GM19455 (cell line): Measurements from ENCODE around the gene SPATA1.
"Not testable (repeated sequence)": the region's sequence is repeated elsewhere in the genome, so short reads cannot be mapped to it uniquely, and the experiment has no call there.

ENCODE experiments used
- ATAC-seq: cut with Tn5 transposase; IDR thresholded peaks from one replicate; pipeline ENCODE4 v1.9.1; 2021; ENCODE audit not compliant: unreplicated experiment

SPATA1 gene

GRCh38 chr1:84507887-84508286 is 1.7 kb downstream of the SPATA1 start:
- ATAC-seq = not testable (repeated sequence)

GRCh38 chr1:84508510-84508909 is 2.3 kb downstream of the SPATA1 start:
- ATAC-seq = no peak

- ATAC-seq = no peak
Measured at GRCh38 chr1:84509029-84509428, 2.8 kb downstream of the SPATA1 start.

- ATAC-seq = no peak
Measured at GRCh38 chr1:84510165-84510564, 4.0 kb downstream of the SPATA1 start.

- ATAC-seq = no peak
Measured at GRCh38 chr1:84510668-84511067, 4.5 kb downstream of the SPATA1 start.

- ATAC-seq = no peak
Measured at GRCh38 chr1:84524590-84524989, 18.4 kb downstream of the SPATA1 start.

- ATAC-seq = no peak
Measured at GRCh38 chr1:84525779-84526178, 19.6 kb downstream of the SPATA1 start.

- ATAC-seq = no peak
Measured at GRCh38 chr1:84538599-84538998, 32.4 kb downstream of the SPATA1 start.

GRCh38 chr1:84539972-84540371 is 33.8 kb downstream of the SPATA1 start:
- no peak for ATAC-seq

- no peak for ATAC-seq
Measured at GRCh38 chr1:84540759-84541158, 34.6 kb downstream of the SPATA1 start.

- no peak for ATAC-seq
Measured at GRCh38 chr1:84541679-84542078, 35.5 kb downstream of the SPATA1 start.

GRCh38 chr1:84550826-84551225 is 44.6 kb downstream of the SPATA1 start:
- ATAC-seq = no peak

GRCh38 chr1:84569216-84569615 is 63.0 kb downstream of the SPATA1 start:
- ATAC-seq = no peak

- no peak for ATAC-seq
Measured at GRCh38 chr1:84570436-84571149, 64.4 kb downstream of the SPATA1 start.

- no peak for ATAC-seq
Measured at GRCh38 chr1:84571150-84571535, 65.0 kb downstream of the SPATA1 start.

GRCh38 chr1:84573481-84573966 is 67.3 kb downstream of the SPATA1 start:
- ATAC-seq = no peak

GRCh38 chr1:84573967-84574842 is 68.0 kb downstream of the SPATA1 start, which contains the start of gene CTBS:
Gene CTBS (minus strand): TSS chr1:84574440. CDS start chr1:84574415, 25 bp downstream.
- ATAC-seq = peak; percentile 83

- no peak for ATAC-seq
Measured at GRCh38 chr1:84574936-84575335, 68.8 kb downstream of the SPATA1 start.

- ATAC-seq = no peak
Measured at GRCh38 chr1:84581648-84582047, 75.5 kb downstream of the SPATA1 start.

GRCh38 chr1:84582802-84583587 is 76.8 kb downstream of the SPATA1 start:
- ATAC-seq = no peak

- peak; percentile 39 for ATAC-seq
Measured at GRCh38 chr1:84583648-84584047, 77.5 kb downstream of the SPATA1 start.
